SKM-1 (cell line): ENCODE results near the gene AMMECR1L.
"Not testable (repeated sequence)": the region's sequence is repeated elsewhere in the genome, so short reads cannot be mapped to it uniquely, and the experiment has no call there.

Source experiments
- DNase-seq: peaks from one replicate; lab custom pipeline; 2025; ENCODE audit not compliant: unreplicated experiment; lab: John Stamatoyannopoulos, UW

The AMMECR1L gene

GRCh38 chr2:127887082-127887775 is 1.5 kb upstream of the AMMECR1L start:
- DNase-seq = no peak

- DNase-seq = not testable (repeated sequence)
These were observed 808 bp upstream of the AMMECR1L start for GRCh38 chr2:127886593-127886935.

GRCh38 chr2:127884861-127885740 is 655 bp downstream of the AMMECR1L start:
- DNase-seq = not testable (repeated sequence)

DNA sequence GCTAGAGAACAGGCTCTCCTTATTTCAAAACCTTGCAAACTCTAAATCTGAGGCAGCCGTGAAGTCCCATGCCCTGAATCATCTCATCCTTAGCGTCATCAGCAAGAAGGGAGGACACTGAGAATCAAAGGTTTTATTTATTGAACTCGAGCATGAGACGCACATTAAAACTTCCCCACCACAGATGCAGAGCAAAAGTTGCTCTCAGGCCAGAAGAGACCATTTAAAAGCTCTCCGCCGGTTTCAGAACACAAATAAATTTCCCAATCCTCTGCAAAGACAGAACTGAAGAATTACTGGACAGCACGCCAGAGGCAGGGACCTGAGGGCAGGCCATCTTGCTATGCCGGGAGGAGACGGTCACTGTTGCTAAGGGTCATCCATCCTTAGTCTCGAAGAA is 1.3 kb downstream of the AMMECR1L start:
- DNase-seq = no peak

DNA sequence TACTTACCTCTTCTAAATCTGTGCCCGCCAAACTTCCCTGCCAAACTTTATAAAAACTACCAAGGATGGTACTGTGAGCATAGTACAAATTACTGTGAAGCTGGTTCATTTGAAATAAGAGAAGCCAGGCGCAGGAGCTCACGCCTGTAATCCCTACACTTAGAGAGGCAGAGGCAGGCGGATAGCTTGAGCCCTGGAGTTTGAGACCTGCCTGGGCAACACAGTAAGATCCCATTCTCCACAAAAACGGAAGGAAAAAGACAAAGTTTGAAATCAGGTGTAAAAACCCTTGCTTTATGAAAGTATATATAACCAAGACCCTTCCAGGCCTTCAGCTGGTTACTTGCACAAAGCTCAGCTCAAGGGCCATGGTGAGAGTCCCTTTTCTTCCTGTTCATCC is 5.9 kb downstream of the AMMECR1L start:
- no peak for DNase-seq

- DNase-seq = no peak
These were observed 8.1 kb downstream of the AMMECR1L start for GRCh38 chr2:127877626-127878025.

- DNase-seq = no peak
These were observed 8.6 kb downstream of the AMMECR1L start for GRCh38 chr2:127877136-127877535.

DNA sequence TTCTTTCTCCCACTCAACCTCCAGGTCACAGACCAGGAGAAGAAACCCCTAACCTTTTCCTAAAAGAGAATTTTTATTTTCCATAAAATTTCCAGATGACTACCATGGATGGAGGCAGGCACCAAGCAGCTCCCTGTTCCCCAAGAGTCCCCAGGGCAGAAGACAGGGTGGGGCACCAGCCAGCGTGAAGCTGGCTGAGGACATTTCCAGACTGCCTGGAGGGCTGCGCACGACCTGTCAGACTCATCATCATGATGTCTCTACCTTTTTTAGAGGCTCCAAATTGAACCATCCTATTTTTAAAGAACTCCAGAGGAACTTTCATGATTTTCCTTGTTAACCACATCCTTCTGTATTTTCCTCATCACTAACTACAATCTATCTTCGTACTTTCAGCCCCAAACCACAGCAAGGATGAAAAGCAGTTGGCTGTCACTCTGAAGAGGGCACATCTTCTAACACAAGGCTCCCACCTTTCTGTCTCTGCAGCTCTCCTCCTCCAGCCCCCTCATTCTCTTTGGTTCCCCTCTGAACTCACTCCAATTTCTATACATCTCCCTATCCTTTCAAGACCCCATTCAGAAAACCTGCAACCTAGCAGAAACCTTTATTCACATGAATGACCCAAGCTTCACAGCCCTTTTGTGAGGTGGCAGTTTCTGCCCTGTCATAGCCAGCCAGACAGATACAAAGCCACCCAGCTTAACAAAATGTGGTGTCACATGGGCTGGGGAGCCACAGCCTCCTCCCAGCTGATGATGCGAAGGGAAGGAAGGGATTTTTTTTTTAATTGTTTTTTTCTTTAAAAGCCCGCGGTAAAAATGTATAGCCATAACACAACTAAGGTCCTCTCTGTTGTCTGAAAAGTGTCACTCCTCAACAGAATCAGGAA is 11.1 kb downstream of the AMMECR1L start:
- no peak for DNase-seq

GRCh38 chr2:127873707-127874303 is 12.0 kb downstream of the AMMECR1L start:
- DNase-seq = no peak

GRCh38 chr2:127872354-127872753 is 13.4 kb downstream of the AMMECR1L start:
- DNase-seq = no peak

GRCh38 chr2:127865926-127866325 is 19.8 kb downstream of the AMMECR1L start:
- no peak for DNase-seq

GRCh38 chr2:127864877-127865276 is 20.9 kb downstream of the AMMECR1L start:
- DNase-seq = no peak

DNA sequence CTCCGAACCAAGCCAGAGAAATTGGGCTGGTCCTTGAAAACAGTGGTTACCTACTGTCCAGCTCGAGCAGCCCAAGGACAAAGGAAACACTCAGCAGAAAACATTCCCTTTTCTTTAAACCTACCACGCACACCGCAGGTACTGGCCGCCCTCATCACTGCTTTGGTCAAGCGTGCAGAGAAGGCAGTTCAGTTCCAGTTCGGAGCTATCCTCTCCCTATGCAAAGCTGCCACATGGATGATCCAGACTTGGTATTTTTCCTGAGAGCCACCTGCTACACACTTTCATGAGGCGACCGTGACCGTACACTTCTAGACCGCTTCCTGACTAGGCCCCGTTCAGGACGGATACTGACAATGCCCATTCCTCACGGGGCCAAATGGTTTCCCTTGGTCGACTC is 23.5 kb downstream of the AMMECR1L start:
- DNase-seq = no peak

DNA sequence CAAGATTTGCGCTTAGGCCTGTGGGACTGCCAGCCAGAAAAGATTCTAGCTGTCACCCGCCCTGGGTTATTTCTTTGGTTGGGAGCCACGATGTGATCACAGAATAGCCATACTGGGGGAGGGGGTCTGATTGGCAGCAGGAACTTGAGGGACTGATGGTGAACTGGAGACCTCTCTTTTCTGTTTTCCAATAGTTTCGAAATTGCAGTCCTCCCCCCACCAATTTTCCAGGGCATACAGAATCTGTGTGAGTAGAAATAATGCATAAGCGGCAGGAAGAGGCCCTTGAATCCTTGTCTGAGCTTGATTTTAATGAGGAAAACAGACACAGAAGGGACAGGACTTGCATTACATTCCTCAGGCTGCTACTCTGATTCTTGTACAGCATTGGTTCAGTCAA is 25.6 kb downstream of the AMMECR1L start:
- DNase-seq = no peak

DNA sequence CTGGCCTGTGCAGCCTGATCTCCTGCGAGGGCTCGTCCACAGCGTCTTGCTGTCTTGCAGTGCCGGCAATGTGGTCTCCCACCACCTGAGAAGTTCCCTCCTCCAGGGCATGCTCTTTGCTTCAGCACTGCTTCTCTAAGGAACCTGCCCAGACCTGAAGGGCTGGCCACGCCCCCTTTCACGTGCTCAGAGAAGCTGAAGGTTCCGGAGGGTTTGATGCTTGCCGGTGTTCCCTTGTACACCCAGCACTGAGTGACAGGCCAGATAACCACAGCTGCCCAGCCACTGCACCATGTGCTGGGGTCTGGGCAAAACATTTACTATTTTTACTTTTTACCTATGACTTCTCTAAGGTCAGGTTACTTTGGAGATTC is 26.1 kb downstream of the AMMECR1L start:
- no peak for DNase-seq

GRCh38 chr2:127857265-127857808 is 28.4 kb downstream of the AMMECR1L start:
- DNase-seq = no peak

DNA sequence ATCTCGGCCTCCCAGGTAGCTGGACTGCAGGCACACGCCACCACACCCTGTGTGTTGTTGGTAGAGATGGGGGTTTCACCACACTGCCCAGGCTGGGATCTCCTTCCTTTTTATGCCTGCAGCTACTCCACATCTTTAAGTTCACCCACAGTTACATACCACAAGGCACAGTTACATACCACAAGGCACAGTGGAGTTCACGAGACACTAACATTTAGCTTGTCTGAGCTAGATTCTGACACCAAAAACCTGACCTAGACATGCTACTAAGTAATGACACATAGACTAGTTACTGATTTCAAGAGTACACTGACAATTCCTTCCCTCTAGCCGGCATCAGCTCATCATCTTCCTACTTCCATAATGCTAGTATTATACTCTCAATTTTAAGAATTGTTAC is 32.1 kb downstream of the AMMECR1L start:
- no peak for DNase-seq

DNA sequence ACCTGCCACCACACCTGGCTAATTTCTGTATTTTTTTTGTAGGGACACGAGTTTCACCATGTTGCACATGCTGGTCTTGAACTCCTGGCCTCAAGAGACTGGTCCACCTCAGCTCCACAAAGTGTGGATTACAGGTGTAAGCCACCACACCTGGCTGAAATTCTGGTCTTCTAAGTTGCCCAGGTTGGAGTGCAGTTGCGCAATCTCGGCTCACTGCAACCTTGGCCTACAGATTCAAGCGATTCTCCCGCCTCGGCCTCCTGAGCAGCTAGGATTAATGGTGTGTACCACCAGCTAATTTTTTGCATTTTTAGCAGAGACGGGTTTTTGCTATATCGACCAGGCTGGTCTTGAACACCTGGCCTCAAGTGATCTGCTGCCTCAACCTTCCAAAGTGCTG is 33.4 kb downstream of the AMMECR1L start:
- no peak for DNase-seq

- no peak for DNase-seq
These were observed 37.8 kb downstream of the AMMECR1L start for GRCh38 chr2:127847931-127848330.

- no peak for DNase-seq
These were observed 40.8 kb downstream of the AMMECR1L start for GRCh38 chr2:127844973-127845372.

DNA sequence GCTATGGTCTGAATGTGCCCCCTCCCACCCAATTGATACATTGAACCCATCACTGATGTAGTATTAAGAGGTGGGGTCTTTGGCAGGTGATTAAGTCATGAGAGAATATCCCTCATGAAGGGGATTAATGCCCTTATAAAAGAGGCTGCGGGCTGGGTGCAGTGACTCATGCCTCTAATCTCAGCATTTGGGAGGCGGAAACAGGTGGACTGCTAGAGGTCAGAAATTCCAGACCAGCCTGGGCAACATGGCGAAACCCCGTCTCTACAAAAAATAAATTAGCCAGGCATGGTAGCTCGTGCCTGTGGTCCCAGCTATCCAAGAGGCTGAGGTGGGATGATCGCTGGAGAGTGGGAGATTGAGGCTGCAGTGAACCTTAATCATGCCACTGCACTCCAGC is 42.1 kb downstream of the AMMECR1L start:
- DNase-seq = no peak
